Measurements from ENCODE around the gene CNIH2. TPM values are rescaled to one million over a fixed set of nuclear protein-coding genes. Genes with fewer than 3 reads are reported as not detected.
A peak's percentile ranks its signal among the peaks of the same experiment; 100 is the strongest.

Gene CNIH2
- total RNA-seq, 3 donors from 2014 or later (not counting 1 experiment from before 2014, with no cell fraction given): 6.3 to 8.8 (median 7.1) TPM

DNA sequence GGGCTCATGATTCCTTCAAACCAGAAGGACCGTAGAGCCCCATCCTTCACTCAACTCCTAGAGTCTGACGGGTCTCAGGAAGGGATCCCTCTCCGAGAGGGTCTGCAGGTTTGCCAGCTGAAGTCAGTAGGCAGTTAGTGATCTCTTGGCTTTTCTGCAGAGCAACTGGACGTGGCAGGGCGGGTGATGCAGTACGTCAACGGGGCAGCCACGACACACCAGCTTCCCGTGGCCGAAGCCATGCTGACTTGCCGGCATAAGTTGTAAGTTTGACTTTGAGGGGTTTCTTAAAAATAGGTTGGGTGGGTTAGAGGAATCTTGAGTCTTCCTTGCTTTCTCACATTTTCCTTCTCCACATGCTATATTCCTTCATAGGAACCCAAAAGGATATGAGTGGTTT lies 42.8 kb upstream of the CNIH2 start:
- H3K27me3 ChIP-seq (ENCODE audit: control insufficient read depth, insufficient read depth, low read length): no peaks in the 10 kb centered on the region
- H3K4me3 ChIP-seq (ENCODE audit: low read length): no peak overlapping the region
- 91% methylated on average over 10 of the region's 11 CpGs for WGBS (ENCODE audit: insufficient coverage)
- ATAC-seq: no peak
- intact Hi-C loops (cut with micrococcal nuclease): no loop called here
- Mint-ChIP-seq H3K4me3 (no peak overlapping the region), H3K27me3 (ENCODE audit: low read depth in 2 of 2) (no peaks in the 10 kb centered on the region), H3K36me3 (peaks cover 13% of the 10 kb centered on the region), H3K9me3 (no peaks in the 10 kb centered on the region), H3K27ac (no peak overlapping the region), H3K4me1 (peaks cover 19 to 26% of the 10 kb centered on the region in 2 donors)
- TF ChIP-seq, protein P1, sequence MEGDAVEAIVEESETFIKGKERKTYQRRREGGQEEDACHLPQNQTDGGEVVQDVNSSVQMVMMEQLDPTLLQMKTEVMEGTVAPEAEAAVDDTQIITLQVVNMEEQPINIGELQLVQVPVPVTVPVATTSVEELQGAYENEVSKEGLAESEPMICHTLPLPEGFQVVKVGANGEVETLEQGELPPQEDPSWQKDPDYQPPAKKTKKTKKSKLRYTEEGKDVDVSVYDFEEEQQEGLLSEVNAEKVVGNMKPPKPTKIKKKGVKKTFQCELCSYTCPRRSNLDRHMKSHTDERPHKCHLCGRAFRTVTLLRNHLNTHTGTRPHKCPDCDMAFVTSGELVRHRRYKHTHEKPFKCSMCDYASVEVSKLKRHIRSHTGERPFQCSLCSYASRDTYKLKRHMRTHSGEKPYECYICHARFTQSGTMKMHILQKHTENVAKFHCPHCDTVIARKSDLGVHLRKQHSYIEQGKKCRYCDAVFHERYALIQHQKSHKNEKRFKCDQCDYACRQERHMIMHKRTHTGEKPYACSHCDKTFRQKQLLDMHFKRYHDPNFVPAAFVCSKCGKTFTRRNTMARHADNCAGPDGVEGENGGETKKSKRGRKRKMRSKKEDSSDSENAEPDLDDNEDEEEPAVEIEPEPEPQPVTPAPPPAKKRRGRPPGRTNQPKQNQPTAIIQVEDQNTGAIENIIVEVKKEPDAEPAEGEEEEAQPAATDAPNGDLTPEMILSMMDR (IDR thresholded peaks at IDR 0.05): no peak
- DNase-seq: no peak
- no peak overlapping the region for H3K27ac ChIP-seq (ENCODE audit: low read length)
- no peaks in the 10 kb centered on the region for H3K9me3 ChIP-seq (ENCODE audit: control insufficient read depth, insufficient read depth, low read length)
- H3K36me3 ChIP-seq (ENCODE audit: control insufficient read depth, insufficient read depth, low read length): peaks cover 83% of the 10 kb centered on the region
- H3K4me1 ChIP-seq (ENCODE audit: control insufficient read depth, insufficient read depth, low read length): peaks cover 38% of the 10 kb centered on the region

DNA sequence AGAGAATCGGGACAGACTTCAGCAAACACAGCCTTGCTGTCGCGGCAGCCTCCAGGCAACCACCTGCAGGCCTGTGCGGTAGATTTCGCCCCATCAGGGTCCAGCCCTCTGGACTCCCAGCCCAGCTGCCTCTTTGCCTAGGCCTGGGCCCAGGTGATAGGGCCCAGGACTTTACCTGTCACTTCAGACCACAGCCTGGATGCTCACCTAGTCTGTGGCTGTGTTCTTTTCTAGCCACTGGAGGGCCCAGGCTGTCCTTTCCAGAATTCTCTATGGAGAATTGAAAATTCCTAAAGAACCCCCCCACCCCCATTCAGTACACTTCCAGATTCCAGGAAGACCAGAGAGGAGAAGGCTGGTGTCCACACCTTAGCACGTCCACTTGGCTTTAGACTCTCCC lies 40.1 kb upstream of the CNIH2 start:
- no peaks in the 10 kb centered on the region for H3K9me3 Mint-ChIP-seq
- intact Hi-C loops (cut with micrococcal nuclease): no loop called here
- Histone ChIP-seq H3K27me3 (ENCODE audit: control insufficient read depth, insufficient read depth, low read length) (no peaks in the 10 kb centered on the region), H3K36me3 (ENCODE audit: control insufficient read depth, insufficient read depth, low read length) (peaks cover 83% of the 10 kb centered on the region), H3K9me3 (ENCODE audit: control insufficient read depth, insufficient read depth, low read length) (no peaks in the 10 kb centered on the region), H3K4me3 (ENCODE audit: low read length) (no peak overlapping the region), H3K27ac (ENCODE audit: low read length) (peak overlapping the region; percentile 6), H3K4me1 (ENCODE audit: control insufficient read depth, insufficient read depth, low read length) (peaks cover 44% of the 10 kb centered on the region)
- H3K4me3 Mint-ChIP-seq: peak overlapping the region; percentile 52
- H3K27me3 Mint-ChIP-seq (ENCODE audit: low read depth in 2 of 2): no peaks in the 10 kb centered on the region
- TF ChIP-seq, protein P1 (IDR thresholded peaks at IDR 0.05): no peak
- no peaks in the 10 kb centered on the region for H3K36me3 Mint-ChIP-seq
- 62% methylated on average over 6 of the region's 6 CpGs for WGBS (ENCODE audit: insufficient coverage)
- peak overlapping the region; percentile 78 to 81 for H3K27ac Mint-ChIP-seq
- DNase-seq (no peak), ATAC-seq (peak in 2 of 3 donors; percentile 29 to 33)
- H3K4me1 Mint-ChIP-seq: peaks cover 19 to 26% of the 10 kb centered on the region in 2 donors

DNA sequence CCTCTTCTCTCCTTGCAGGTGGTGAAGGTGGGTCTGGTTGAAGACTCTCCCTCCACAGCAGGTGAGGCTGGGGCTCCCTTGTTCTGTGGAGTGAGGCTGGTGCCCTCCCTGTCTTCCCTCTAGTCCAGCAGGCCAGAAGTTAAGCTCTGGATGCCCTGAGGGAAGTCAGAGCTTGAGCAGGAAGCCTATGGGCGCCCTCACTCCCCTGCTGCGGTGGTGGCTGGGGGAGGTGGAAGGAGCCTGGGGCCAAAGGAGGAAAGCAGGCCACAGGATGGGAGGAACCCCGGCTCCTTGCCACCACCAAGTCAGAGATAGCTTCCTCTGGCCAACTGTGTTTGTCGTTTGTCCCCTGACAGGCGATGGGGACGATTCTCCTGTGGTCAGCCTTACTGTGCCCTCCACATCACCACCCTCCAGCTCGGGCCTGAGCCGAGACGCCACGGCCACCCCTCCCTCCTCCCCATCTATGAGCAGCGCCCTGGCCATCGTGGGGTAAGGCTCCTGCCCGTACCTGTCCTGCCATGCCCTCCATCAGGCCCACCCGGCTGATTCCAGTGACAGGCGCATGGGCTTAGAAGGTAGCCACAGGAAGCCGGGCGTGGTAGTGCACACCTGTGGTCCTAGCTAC lies 39.1 kb upstream of the CNIH2 start:
- Mint-ChIP-seq H3K27ac (peak overlapping the region; percentile 31 to 78), H3K36me3 (no peaks in the 10 kb centered on the region), H3K4me1 (peaks cover 19 to 30% of the 10 kb centered on the region in 2 donors), H3K27me3 (ENCODE audit: low read depth in 2 of 2) (no peaks in the 10 kb centered on the region), H3K9me3 (no peaks in the 10 kb centered on the region), H3K4me3 (peak overlapping the region; percentile 52)
- intact Hi-C loops (cut with micrococcal nuclease): no loop called here
- DNase-seq (no peak), ATAC-seq (peak in 2 of 3 donors; percentile 5 to 17)
- Histone ChIP-seq H3K27ac (ENCODE audit: low read length) (peak overlapping the region; percentile 26), H3K4me3 (ENCODE audit: low read length) (no peak overlapping the region), H3K9me3 (ENCODE audit: control insufficient read depth, insufficient read depth, low read length) (no peaks in the 10 kb centered on the region), H3K27me3 (ENCODE audit: control insufficient read depth, insufficient read depth, low read length) (no peaks in the 10 kb centered on the region), H3K4me1 (ENCODE audit: control insufficient read depth, insufficient read depth, low read length) (peaks cover 44% of the 10 kb centered on the region), H3K36me3 (ENCODE audit: control insufficient read depth, insufficient read depth, low read length) (peaks cover 80% of the 10 kb centered on the region)
- TF ChIP-seq, protein P1 (IDR thresholded peaks at IDR 0.05): no peak
- WGBS (ENCODE audit: insufficient coverage): 72% methylated on average over 17 of the region's 17 CpGs

DNA sequence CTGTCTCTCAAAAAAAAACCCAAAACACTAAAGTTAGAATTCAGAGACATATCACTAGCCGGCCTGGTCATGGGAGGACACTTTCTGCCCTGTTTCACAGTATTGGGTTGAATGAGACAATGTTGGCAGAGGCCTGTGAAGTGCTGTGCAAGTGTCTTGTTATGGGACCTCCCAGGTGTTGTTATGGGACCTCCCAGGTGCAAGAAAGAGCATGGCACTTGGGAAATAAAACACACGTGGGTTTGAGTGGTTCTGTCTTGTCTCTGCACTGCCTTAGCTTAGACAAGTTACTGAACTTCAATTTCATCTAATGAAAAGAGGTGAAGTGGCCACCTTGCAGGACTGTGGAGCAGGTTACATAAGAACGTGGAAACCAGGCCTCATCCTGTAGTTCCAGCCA lies 38.5 kb upstream of the CNIH2 start:
- Mint-ChIP-seq H3K27ac (peak overlapping the region; percentile 31 to 78), H3K36me3 (no peaks in the 10 kb centered on the region), H3K9me3 (no peaks in the 10 kb centered on the region), H3K4me3 (peak overlapping the region; percentile 21), H3K4me1 (peaks cover 19 to 30% of the 10 kb centered on the region in 2 donors), H3K27me3 (ENCODE audit: low read depth in 2 of 2) (no peaks in the 10 kb centered on the region)
- TF ChIP-seq, protein P1 (IDR thresholded peaks at IDR 0.05): no peak
- Histone ChIP-seq H3K27me3 (ENCODE audit: control insufficient read depth, insufficient read depth, low read length) (no peaks in the 10 kb centered on the region), H3K9me3 (ENCODE audit: control insufficient read depth, insufficient read depth, low read length) (no peaks in the 10 kb centered on the region), H3K27ac (ENCODE audit: low read length) (peak overlapping the region; percentile 26), H3K4me3 (ENCODE audit: low read length) (no peak overlapping the region), H3K4me1 (ENCODE audit: control insufficient read depth, insufficient read depth, low read length) (peaks cover 44% of the 10 kb centered on the region), H3K36me3 (ENCODE audit: control insufficient read depth, insufficient read depth, low read length) (peaks cover 78% of the 10 kb centered on the region)
- DNase-seq: no peak
- ATAC-seq: no peak
- intact Hi-C loops (cut with micrococcal nuclease): no loop called here
- WGBS (ENCODE audit: insufficient coverage): 83% methylated on average over 3 of the region's 3 CpGs

Data from natural killer cell (primary cell).